Mononuclear cell (primary cell): Measurements from ENCODE around the gene SRCAP. TPM values are rescaled to one million over a fixed set of nuclear protein-coding genes. Genes with fewer than 3 reads are reported as not detected.
A peak's percentile ranks its signal among the peaks of the same experiment; 100 is the strongest.

Source experiments
- H3K27me3 ChIP-seq: 2 replicates; pipeline ENCODE4 v1.6.0; 2011; ENCODE audit warnings: low read length, control low read depth; ENCODE audit not compliant: insufficient read depth
- H3K4me1 ChIP-seq: 2 replicates; pipeline ENCODE4 v1.5.1; 2011; ENCODE audit warnings: mild to moderate bottlenecking, low read length, control low read depth; ENCODE audit not compliant: insufficient read depth
- H3K4me3 ChIP-seq: 2 replicates; pipeline ENCODE4 v1.5.1; 2011; ENCODE audit warnings: mild to moderate bottlenecking, low read length, moderate library complexity
- H3K9me3 ChIP-seq: 2 replicates; pipeline ENCODE4 v1.5.1; 2011; ENCODE audit warnings: low read depth, mild to moderate bottlenecking, control low read depth, low read length
- total RNA-seq: library from RNA; depleted of rRNA; stranded (reverse); fragments of >200 nt; gene quantifications from one replicate; pipeline ENCODE4 v1.2.3, GENCODE V29; 2012

Gene SRCAP
- total RNA-seq, 1 donor: 16.5 TPM

- H3K9me3 ChIP-seq: no peaks in the 10 kb centered on the region
- H3K4me3 ChIP-seq: peak within 1 kb of the TSS; percentile 78
- peaks cover 55% of the 10 kb centered on the region for H3K4me1 ChIP-seq
- no peaks in the 10 kb centered on the region for H3K27me3 ChIP-seq
Measured at GRCh38 chr16:30761928-30762902, 63.2 kb downstream of the SRCAP start, which contains the start of the genes CFAP119 and RNF40. CFAP119 (minus strand) TSS chr16:30762062; CDS start chr16:30761748, 314 bp downstream. RNF40 (plus strand) TSS chr16:30762322; CDS start chr16:30762546, 224 bp downstream.

- Histone ChIP-seq H3K4me3 (peak overlapping the region; percentile 78), H3K9me3 (no peaks in the 10 kb centered on the region), H3K27me3 (no peaks in the 10 kb centered on the region), H3K4me1 (peaks cover 53% of the 10 kb centered on the region)
Measured at GRCh38 chr16:30762991-30763725, 64.2 kb downstream of the SRCAP start.

GRCh38 chr16:30764086-30764485, 65.1 kb downstream of the SRCAP start:
- Histone ChIP-seq H3K4me1 (peaks cover 43% of the 10 kb centered on the region), H3K4me3 (no peak overlapping the region), H3K27me3 (no peaks in the 10 kb centered on the region), H3K9me3 (no peaks in the 10 kb centered on the region)

DNA sequence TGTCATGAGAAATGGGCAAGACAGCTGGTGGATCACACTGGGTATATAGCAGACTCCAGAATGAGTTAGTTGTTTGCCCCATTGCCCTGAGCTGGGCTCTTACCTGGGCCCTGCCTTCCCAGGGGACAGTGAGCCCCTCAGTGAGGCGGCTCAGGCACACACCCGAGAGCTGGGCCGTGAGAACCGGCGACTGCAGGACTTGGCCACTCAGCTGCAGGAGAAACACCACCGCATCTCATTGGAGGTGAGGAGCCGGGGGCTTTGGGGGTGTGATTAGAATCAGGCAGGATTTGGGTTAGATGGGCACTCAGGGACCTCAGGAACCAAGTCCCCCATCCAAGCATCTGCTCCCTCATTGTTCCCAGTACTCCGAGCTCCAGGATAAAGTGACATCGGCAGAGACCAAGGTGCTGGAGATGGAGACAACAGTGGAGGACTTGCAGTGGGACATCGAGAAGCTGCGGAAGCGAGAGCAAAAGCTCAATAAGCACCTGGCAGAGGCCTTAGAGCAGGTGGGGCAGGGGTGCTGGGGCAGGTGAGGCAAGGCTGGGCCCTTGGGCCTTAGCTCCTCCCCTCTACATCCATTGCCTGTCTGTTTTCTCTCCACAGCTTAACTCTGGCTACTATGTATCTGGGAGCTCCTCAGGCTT, 66.0 kb downstream of the SRCAP start:
- Histone ChIP-seq H3K4me1 (peaks cover 35% of the 10 kb centered on the region), H3K27me3 (no peaks in the 10 kb centered on the region), H3K9me3 (no peaks in the 10 kb centered on the region), H3K4me3 (no peak overlapping the region)

- H3K9me3 ChIP-seq: no peaks in the 10 kb centered on the region
- H3K27me3 ChIP-seq: no peaks in the 10 kb centered on the region
- peaks cover 21% of the 10 kb centered on the region for H3K4me1 ChIP-seq
- no peak overlapping the region for H3K4me3 ChIP-seq
Measured at GRCh38 chr16:30766206-30766932, 67.4 kb downstream of the SRCAP start.

DNA sequence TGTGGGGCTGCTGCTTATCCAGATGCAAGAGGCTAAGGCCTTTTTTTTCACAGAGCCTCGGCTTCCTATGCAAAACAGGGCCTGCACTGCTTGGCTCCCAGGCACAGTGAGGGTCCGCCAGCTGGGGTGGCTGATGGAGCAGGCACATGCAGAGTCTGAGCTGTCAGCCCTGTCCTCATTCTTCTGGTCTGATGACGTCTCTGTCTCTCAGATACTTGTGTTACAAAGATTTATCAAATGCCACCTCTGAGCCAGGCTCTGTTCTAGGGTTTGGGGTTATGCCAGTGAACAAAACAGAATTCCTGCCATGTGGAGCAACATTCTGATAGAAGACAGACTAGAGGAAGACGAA, 67.9 kb downstream of the SRCAP start:
- Histone ChIP-seq H3K4me3 (no peak overlapping the region), H3K27me3 (no peaks in the 10 kb centered on the region), H3K9me3 (no peaks in the 10 kb centered on the region), H3K4me1 (peaks cover 17% of the 10 kb centered on the region)

GRCh38 chr16:30767767-30768465, 68.9 kb downstream of the SRCAP start:
- Histone ChIP-seq H3K4me1 (peaks cover 11% of the 10 kb centered on the region), H3K27me3 (no peaks in the 10 kb centered on the region), H3K9me3 (no peaks in the 10 kb centered on the region), H3K4me3 (no peak overlapping the region)

DNA sequence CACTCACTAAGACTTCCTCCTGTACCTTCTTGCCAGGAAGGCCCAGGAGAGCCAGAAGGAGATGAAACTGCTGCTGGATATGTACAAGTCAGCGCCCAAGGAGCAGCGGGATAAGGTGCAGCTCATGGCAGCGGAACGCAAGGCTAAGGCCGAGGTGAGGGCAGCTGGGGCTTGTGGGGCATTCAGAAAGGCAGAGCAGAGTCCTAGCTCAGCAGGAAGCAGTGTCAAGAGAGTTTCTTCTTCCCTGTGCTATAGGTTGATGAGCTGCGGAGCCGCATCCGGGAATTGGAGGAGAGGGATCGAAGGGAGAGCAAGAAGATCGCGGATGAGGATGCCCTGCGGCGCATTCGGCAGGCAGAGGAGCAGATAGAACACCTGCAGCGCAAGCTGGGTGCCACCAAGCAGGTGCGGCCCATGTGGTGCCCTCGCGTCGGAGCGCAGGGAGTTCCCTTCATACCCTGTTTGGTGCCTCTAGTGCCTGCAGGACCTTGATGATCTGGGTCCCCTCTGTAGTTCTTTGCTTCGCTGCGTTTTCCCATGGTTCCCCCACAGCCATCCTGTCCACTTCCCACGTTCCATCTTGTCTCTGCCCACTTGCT, 69.7 kb downstream of the SRCAP start:
- H3K27me3 ChIP-seq: no peaks in the 10 kb centered on the region

GRCh38 chr16:30769379-30770089, 70.6 kb downstream of the SRCAP start:
- no peaks in the 10 kb centered on the region for H3K4me1 ChIP-seq
- H3K27me3 ChIP-seq: no peaks in the 10 kb centered on the region
- H3K9me3 ChIP-seq: no peaks in the 10 kb centered on the region
- H3K4me3 ChIP-seq: no peak overlapping the region

More for the DNA sequence above, 69.7 kb downstream of the SRCAP start:
- H3K9me3 ChIP-seq: no peaks in the 10 kb centered on the region
- no peak overlapping the region for H3K4me3 ChIP-seq
- peaks cover 4% of the 10 kb centered on the region for H3K4me1 ChIP-seq

- Histone ChIP-seq H3K9me3 (no peaks in the 10 kb centered on the region), H3K27me3 (no peaks in the 10 kb centered on the region), H3K4me1 (peaks cover 19% of the 10 kb centered on the region), H3K4me3 (no peak overlapping the region)
Measured at GRCh38 chr16:30771726-30772125, 72.8 kb downstream of the SRCAP start.

DNA sequence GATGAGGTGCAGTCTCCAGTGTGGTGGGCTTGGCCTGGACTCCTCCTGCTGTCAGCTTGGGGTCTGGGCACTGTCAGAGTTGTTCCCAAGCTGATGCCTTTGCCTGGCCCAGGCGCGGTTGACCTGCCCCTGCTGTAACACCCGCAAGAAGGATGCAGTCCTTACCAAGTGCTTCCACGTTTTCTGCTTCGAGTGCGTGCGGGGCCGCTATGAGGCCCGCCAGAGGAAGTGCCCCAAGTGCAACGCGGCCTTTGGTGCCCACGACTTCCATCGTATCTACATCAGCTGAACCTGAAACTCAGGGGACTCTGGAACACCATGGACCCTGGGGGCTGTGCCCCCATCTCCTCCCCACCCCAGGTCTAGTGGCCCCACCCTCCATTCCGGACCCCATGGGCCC, 74.9 kb downstream of the SRCAP start:
- H3K4me3 ChIP-seq: no peak overlapping the region
- no peaks in the 10 kb centered on the region for H3K9me3 ChIP-seq
- H3K4me1 ChIP-seq: peaks cover 21% of the 10 kb centered on the region
- no peaks in the 10 kb centered on the region for H3K27me3 ChIP-seq

DNA sequence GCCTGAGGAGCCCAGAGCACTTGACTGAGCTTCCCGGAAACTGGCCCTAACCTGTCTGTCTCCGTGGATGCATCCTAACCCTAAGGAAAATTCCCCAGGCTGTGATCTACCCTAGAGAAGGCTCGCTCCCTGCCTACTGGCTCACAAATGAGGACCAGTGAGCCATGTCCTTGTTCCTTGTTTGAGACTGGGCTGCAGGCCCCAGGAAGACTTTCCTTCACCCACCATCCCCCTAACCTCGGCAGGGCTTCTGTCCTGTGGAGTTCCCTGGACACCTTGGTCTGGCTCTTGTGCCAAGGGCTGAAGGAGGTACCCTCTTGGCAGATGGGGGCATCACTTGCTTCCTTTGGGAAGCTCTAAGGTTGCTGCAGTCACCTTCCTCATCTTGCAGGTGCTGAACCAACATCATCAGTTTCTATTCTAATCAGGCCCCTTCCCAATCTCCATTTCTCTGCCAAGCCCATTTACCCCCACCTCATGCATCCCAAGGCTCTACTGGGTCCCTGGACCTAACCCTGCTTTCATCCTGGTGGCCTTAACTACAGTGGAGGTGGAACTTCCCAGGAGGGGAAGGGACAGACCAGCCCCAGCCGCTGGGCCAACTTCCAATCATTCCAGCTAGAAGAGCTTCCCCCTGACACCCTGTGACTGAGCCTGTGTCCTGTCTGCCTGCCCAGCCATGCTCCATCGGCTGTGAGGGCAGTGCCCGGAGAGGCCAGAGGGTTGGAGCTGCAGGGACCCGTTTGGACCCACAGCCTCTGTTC, 75.6 kb downstream of the SRCAP start:
- Histone ChIP-seq H3K4me3 (no peak overlapping the region), H3K4me1 (peaks cover 21% of the 10 kb centered on the region), H3K27me3 (no peaks in the 10 kb centered on the region), H3K9me3 (no peaks in the 10 kb centered on the region)

- Histone ChIP-seq H3K4me3 (peak overlapping the region; percentile 46), H3K9me3 (no peaks in the 10 kb centered on the region), H3K27me3 (no peaks in the 10 kb centered on the region), H3K4me1 (peaks cover 22% of the 10 kb centered on the region)
Measured at GRCh38 chr16:30775131-30775391, 76.1 kb downstream of the SRCAP start.
